B cell (primary cell): ENCODE results near the gene FAM210B. TPM values are rescaled to one million over a fixed set of nuclear protein-coding genes. Genes with fewer than 3 reads are reported as not detected.

ENCODE experiments used
- ATAC-seq: fragments of 200-7000 bp; cut with Tn5 transposase; one replicate; pipeline ENCODE4 v1.10.0; 2021; ENCODE audit warnings: low read depth, mild to moderate bottlenecking, moderate number of reproducible peaks, moderate library complexity
- CTCF ChIA-PET: fragments of 350-600 bp; sonication (Branson Sonifier 250); formaldehyde crosslinking; loops from one replicate; lab custom pipeline; 2021; ENCODE audit warnings: antibody characterized with exemption, inconsistent platforms; lab: Charles Lee
- POLR2A ChIA-PET: fragments of 350-600 bp; sonication (Branson Sonifier 250); formaldehyde crosslinking; loops from one replicate; lab custom pipeline; 2021; ENCODE audit warnings: antibody characterized with exemption; lab: Charles Lee
- DNase-seq: peaks from one replicate; pipeline ENCODE4 v3.0.0; 2013
- H2AFZ ChIP-seq: 2 replicates; pipeline ENCODE4 v1.6.1; 2012; ENCODE audit warnings: mild to moderate bottlenecking, low read depth, low read length; ENCODE audit not compliant: insufficient read depth, poor library complexity, severe bottlenecking
- H3K27ac ChIP-seq, 2 donors: 1 replicate in 1 of 2; 2 replicates in 1 of 2; pipeline ENCODE4 v1.5.1; 2012 to 2013; ENCODE audit warnings: low read length in 2 of 2, mild to moderate bottlenecking in 2 of 2, moderate library complexity in 1 of 2
- H3K27me3 ChIP-seq, 4 experiments: fragments of 200-600 bp in 1 of 4; sonication (generic) in 1 of 4; replicated peaks in 1 of 4; 1 replicate in 2 of 4; 2 replicates in 2 of 4; pipeline versions ENCODE4 v1.6.1 to v1.7.0; 2013 to 2016; ENCODE audit warnings: low read length in 3 of 4, mild to moderate bottlenecking in 2 of 4, mixed read lengths in 1 of 4, moderate library complexity in 1 of 4; ENCODE audit not compliant: insufficient read depth in 4 of 4, control insufficient read depth in 3 of 4; ENCODE audit errors: control extremely low read depth in 1 of 4
- H3K36me3 ChIP-seq, 2 experiments: replicated peaks in 1 of 2; 1 replicate in 1 of 2; 2 replicates in 1 of 2; pipeline versions ENCODE4 v1.6.1 to v1.7.1; 2013; ENCODE audit warnings: low read length in 1 of 2; ENCODE audit not compliant: insufficient read depth in 2 of 2, control insufficient read depth in 1 of 2; ENCODE audit errors: control extremely low read depth in 1 of 2, extremely low read depth in 1 of 2
- H3K4me1 ChIP-seq, 2 donors: fragments of 200-600 bp in 1 of 2; sonication (generic) in 1 of 2; 1 replicate in 1 of 2; 2 replicates in 1 of 2; pipeline versions ENCODE4 v1.5.1 to v1.6.1; 2013 to 2017; ENCODE audit warnings: low read length in 2 of 2; ENCODE audit not compliant: control insufficient read depth in 2 of 2, insufficient read depth in 2 of 2
- H3K4me2 ChIP-seq: replicated peaks from 2 replicates; pipeline ENCODE3; 2012; ENCODE audit warnings: mild to moderate bottlenecking, low read depth, low read length; ENCODE audit not compliant: poor library complexity, severe bottlenecking
- H3K4me3 ChIP-seq, 5 experiments: fragments of 200-600 bp in 1 of 5; sonication (generic) in 1 of 5; 1 replicate in 3 of 5; 2 replicates in 2 of 5; pipeline versions ENCODE4 v1.5.1 to v1.7.0; 2011 to 2016; ENCODE audit warnings: low read length in 4 of 5, mild to moderate bottlenecking in 4 of 5, low read depth in 2 of 5, control low read depth in 1 of 5, moderate library complexity in 1 of 5; ENCODE audit not compliant: insufficient read depth in 1 of 5; ENCODE audit errors: control extremely low read depth in 1 of 5, extremely low read depth in 1 of 5
- H3K79me2 ChIP-seq: fragments of 200-600 bp; sonication (generic); one replicate; pipeline ENCODE4 v1.6.0; 2016; ENCODE audit warnings: low read length; ENCODE audit not compliant: control insufficient read depth, insufficient read depth
- H3K9ac ChIP-seq: fragments of 200-600 bp; sonication (generic); 2 replicates; pipeline ENCODE4 v1.6.1; 2017; ENCODE audit warnings: mild to moderate bottlenecking, low read length, moderate library complexity
- H3K9me3 ChIP-seq, 3 donors: one replicate each; pipeline versions ENCODE4 v1.6.1 to v1.7.1; 2013; ENCODE audit warnings: low read length in 2 of 3; ENCODE audit not compliant: control insufficient read depth in 2 of 3, insufficient read depth in 1 of 3; ENCODE audit errors: control extremely low read depth in 1 of 3
- H4K20me1 ChIP-seq: 2 replicates; pipeline ENCODE4 v1.6.0; 2012; ENCODE audit warnings: mild to moderate bottlenecking, low read length; ENCODE audit not compliant: insufficient read depth, control insufficient read depth, poor library complexity, severe bottlenecking
- H3K27ac Mint-ChIP-seq: one replicate; pipeline ENCODE4 v1.8.0; 2021; ENCODE audit warnings: mixed read lengths
- H3K27me3 Mint-ChIP-seq: one replicate; pipeline ENCODE4 v1.8.0; 2021; ENCODE audit warnings: mixed read lengths
- H3K4me1 Mint-ChIP-seq: one replicate; pipeline ENCODE4 v1.8.0; 2021; ENCODE audit warnings: mixed read lengths
- H3K4me3 Mint-ChIP-seq: one replicate; pipeline ENCODE4 v1.8.0; 2021; ENCODE audit warnings: mixed read lengths
- H3K9me3 Mint-ChIP-seq: one replicate; pipeline ENCODE4 v1.8.0; 2022; ENCODE audit warnings: mixed read lengths; ENCODE audit not compliant: insufficient read depth
- EZH2 ChIP-seq: IDR thresholded peaks from 2 replicates; pipeline ENCODE4 v1.6.1; 2012; ENCODE audit warnings: borderline replicate concordance, low read depth, mild to moderate bottlenecking, moderate library complexity, low read length; ENCODE audit not compliant: insufficient read depth, poor library complexity, severe bottlenecking
- WGBS: methylation state at CpG from one replicate; pipeline ENCODE4 v1.1.5; 2013; ENCODE audit warnings: missing lambda C conversion rate; ENCODE audit not compliant: insufficient coverage; 5-methylcytosine and 5-hydroxymethylcytosine counted together
- intact Hi-C: fragments of 100-400 bp; cut with micrococcal nuclease; formaldehyde crosslinking; loops from one replicate; pipeline ENCODE4 v1.10.0; 2022
- polyA plus RNA-seq: library from polyadenylated mRNA; depleted of rRNA; stranded (reverse); fragments of >200 nt; gene quantifications from 2 replicates; pipeline ENCODE4 v1.2.3, GENCODE V29; 2012
- total RNA-seq, 2 donors: library from RNA; stranded (reverse); fragments of 120-200 nt in 1 of 2; gene quantifications; 1 replicate in 1 of 2; 2 replicates in 1 of 2; pipeline versions ENCODE4 v1.2.3 to v1.2.4, GENCODE V29; 2013 to 2022
- TF ChIP-seq, protein P1 (sequence below): fragments of 200-600 bp; IDR thresholded peaks from one replicate; pipeline ENCODE4 v1.8.0; 2022; ENCODE audit warnings: antibody characterized with exemption, mild to moderate bottlenecking

Gene FAM210B
- total and polyA plus RNA-seq, 2 donors (not counting 1 experiment from before 2014, with no cell fraction given) = 4.0 to 13.6 TPM

DNA sequence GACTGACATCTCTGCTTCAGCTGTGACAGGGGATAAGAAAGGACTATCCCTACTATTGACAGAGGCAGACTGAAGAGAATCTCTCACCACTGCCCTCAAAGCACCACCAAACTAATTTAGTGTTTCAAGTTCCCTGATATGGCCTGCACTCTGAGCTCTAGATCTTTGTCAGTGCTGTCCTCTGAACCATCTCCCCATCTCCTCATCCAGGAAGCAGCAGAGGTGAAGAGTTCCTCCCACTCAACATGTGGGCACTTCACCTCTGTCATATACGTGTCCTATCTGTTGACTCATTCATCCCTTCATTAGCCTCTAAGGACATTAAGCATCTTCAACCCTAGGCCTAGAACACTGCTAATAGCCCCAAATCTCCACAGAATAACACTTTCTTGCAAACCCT lies 14.1 kb downstream of the FAM210B start:
- H3K4me3 Mint-ChIP-seq = no peak overlapping the region
- Histone ChIP-seq H3K4me1 (no peaks in the 10 kb centered on the region), H3K79me2 (no peaks in the 10 kb centered on the region), H3K36me3 (peaks cover 2 to 6% of the 10 kb centered on the region in 2 experiments), H3K4me2 (no peak overlapping the region), H3K27me3 (no peaks in the 10 kb centered on the region), H3K4me3 (no peak overlapping the region), H3K27ac (no peak overlapping the region), H4K20me1 (no peaks in the 10 kb centered on the region), H2AFZ (no peak overlapping the region), H3K9ac (no peak overlapping the region), H3K9me3 (no peaks in the 10 kb centered on the region)
- 80% methylated on average over 1 of the region's 1 CpG for WGBS
- ChIA-PET CTCF (no interaction called here), POLR2A (no interaction called here)
- ATAC-seq (no peak), DNase-seq (no peak)
- H3K27ac Mint-ChIP-seq = no peak overlapping the region
- no peaks in the 10 kb centered on the region for H3K9me3 Mint-ChIP-seq
- H3K27me3 Mint-ChIP-seq = no peaks in the 10 kb centered on the region
- intact Hi-C loops = no loop called here
- H3K4me1 Mint-ChIP-seq = peaks cover 2% of the 10 kb centered on the region
- TF ChIP-seq, protein P1, sequence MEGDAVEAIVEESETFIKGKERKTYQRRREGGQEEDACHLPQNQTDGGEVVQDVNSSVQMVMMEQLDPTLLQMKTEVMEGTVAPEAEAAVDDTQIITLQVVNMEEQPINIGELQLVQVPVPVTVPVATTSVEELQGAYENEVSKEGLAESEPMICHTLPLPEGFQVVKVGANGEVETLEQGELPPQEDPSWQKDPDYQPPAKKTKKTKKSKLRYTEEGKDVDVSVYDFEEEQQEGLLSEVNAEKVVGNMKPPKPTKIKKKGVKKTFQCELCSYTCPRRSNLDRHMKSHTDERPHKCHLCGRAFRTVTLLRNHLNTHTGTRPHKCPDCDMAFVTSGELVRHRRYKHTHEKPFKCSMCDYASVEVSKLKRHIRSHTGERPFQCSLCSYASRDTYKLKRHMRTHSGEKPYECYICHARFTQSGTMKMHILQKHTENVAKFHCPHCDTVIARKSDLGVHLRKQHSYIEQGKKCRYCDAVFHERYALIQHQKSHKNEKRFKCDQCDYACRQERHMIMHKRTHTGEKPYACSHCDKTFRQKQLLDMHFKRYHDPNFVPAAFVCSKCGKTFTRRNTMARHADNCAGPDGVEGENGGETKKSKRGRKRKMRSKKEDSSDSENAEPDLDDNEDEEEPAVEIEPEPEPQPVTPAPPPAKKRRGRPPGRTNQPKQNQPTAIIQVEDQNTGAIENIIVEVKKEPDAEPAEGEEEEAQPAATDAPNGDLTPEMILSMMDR = no peak
- TF ChIP-seq EZH2 = no peak

DNA sequence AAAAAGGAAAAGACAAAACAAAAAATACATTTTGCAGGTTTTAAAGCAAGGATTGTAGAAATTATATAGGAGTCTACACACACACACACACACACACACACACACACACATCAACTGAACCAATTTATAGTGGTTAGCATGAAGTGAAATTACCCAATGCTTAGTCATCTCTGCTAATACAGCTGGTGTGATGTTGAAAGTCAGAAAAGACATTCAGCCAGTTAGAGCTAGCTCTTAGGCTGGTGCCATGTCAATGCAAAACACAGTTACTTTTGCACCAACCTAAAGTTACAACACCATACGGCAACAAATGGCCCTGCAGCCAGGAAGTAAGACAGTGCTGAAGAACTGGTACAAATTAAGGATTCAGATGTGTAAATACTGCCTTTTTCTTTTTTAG lies 15.2 kb downstream of the FAM210B start:
- DNase-seq = no peak
- Histone ChIP-seq H3K9ac (no peak overlapping the region), H4K20me1 (no peaks in the 10 kb centered on the region), H3K79me2 (no peaks in the 10 kb centered on the region), H3K4me1 (no peaks in the 10 kb centered on the region), H3K9me3 (no peaks in the 10 kb centered on the region), H2AFZ (no peak overlapping the region), H3K4me3 (no peak overlapping the region), H3K27me3 (no peaks in the 10 kb centered on the region), H3K27ac (no peak overlapping the region), H3K36me3 (peaks cover 5% of the 10 kb centered on the region in 2 experiments), H3K4me2 (no peak overlapping the region)
- no peak for TF ChIP-seq EZH2
- TF ChIP-seq, protein P1 = no peak
- Mint-ChIP-seq H3K27ac (no peak overlapping the region), H3K4me3 (no peak overlapping the region), H3K9me3 (no peaks in the 10 kb centered on the region), H3K27me3 (no peaks in the 10 kb centered on the region), H3K4me1 (peaks cover 2% of the 10 kb centered on the region)
- intact Hi-C loops = no loop called here
- POLR2A ChIA-PET = no interaction called here
- ATAC-seq = no peak
- CTCF ChIA-PET = no interaction called here
- no CpG with 5 or more reads among the region's 1 CpG for WGBS
